Vagina (tissue), 2 donors: ENCODE measurements around the gene ACSM3. TPM values are rescaled to one million over a fixed set of nuclear protein-coding genes. Genes with fewer than 3 reads are reported as not detected.
"Not testable (repeated sequence)": the region's sequence is repeated elsewhere in the genome, so short reads cannot be mapped to it uniquely, and the experiment has no call there.

ENCODE experiments used
- DNase-seq, 2 donors: peaks; one replicate each; pipeline ENCODE4 v3.0.0-alpha.2; 2017; ENCODE audit errors: extremely low spot score in 2 of 2
- H3K27ac ChIP-seq: fragments of 200-600 bp; sonication (generic); one replicate; pipeline ENCODE4 v1.5.1; 2019
- H3K27me3 ChIP-seq: fragments of 200-600 bp; sonication (generic); one replicate; pipeline ENCODE4 v1.5.1; 2019
- H3K36me3 ChIP-seq, 2 donors: fragments of 200-600 bp; sonication (generic); one replicate each; pipeline ENCODE4 v1.5.1; 2017 to 2019
- H3K4me1 ChIP-seq: fragments of 200-600 bp; sonication (generic); one replicate; pipeline ENCODE4 v1.5.1; 2019
- H3K4me3 ChIP-seq, 2 donors: fragments of 200-600 bp; sonication (generic); 1 replicate in 1 of 2; 2 replicates in 1 of 2; pipeline ENCODE4 v1.5.1; 2016 to 2019
- H3K9me3 ChIP-seq: fragments of 200-600 bp; sonication (generic); one replicate; pipeline ENCODE4 v1.5.1; 2019
- CTCF ChIP-seq, 3 experiments: fragments of 450-650 bp in 2 of 3; fragments of 200-600 bp in 1 of 3; sonication (generic) in 1 of 3; IDR thresholded peaks; one replicate each; pipeline ENCODE4 v1.5.1; 2017 to 2019; ENCODE audit warnings: antibody characterized with exemption in 3 of 3, mild to moderate bottlenecking in 2 of 3, moderate library complexity in 2 of 3
- POLR2A ChIP-seq, 2 donors: fragments of 450-650 bp; IDR thresholded peaks; one replicate each; pipeline ENCODE4 v1.6.1; 2017; ENCODE audit warnings: antibody characterized with exemption in 2 of 2, mild to moderate bottlenecking in 2 of 2, moderate library complexity in 2 of 2
- POLR2AphosphoS5 ChIP-seq, 2 donors: sonication (generic); formaldehyde crosslinking; IDR thresholded peaks; one replicate each; pipeline ENCODE4 v1.9.0; 2017; ENCODE audit warnings: antibody characterized with exemption in 2 of 2, mild to moderate bottlenecking in 2 of 2, low read depth in 1 of 2; ENCODE audit not compliant: insufficient read depth in 1 of 2
- intact Hi-C: fragments of 100-400 bp; cut with DNase I; formaldehyde crosslinking; loops from one replicate; pipeline ENCODE4 v1.15.1; 2023
- total RNA-seq: library from RNA; depleted of rRNA; stranded (reverse); fragments of >200 nt; gene quantifications from one replicate; pipeline ENCODE4 v1.2.3, GENCODE V29; 2016

ACSM3 gene
- total RNA-seq, 1 donor from 2014 or later = 70.2 TPM

DNA sequence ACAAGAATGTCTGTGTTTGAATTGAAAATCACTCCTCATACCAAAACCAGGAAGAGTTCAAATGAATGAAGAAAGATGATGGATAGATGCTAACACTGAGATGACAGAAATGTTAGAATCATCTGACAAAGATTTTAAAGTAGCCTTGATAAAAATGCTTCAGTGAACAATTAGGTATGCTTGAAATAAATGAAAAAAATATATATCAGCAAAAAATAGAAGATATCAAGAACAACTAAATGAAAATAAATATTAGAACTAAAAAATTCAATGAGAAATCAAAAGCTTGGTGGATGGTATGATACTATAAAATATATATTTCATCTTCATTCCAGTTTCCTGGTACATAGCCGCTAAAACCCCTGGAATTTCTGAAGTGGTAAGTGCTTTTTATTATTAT lies 8.6 kb upstream of the ACSM3 start:
- TF ChIP-seq CTCF (IDR thresholded peaks at IDR 0.05) (no peak), POLR2A (IDR thresholded peaks at IDR 0.05) (no peak), POLR2AphosphoS5 (IDR thresholded peaks at IDR 0.05; ENCODE audit: insufficient read depth in 1 of 2, low read depth in 1 of 2) (no peak)
- no peaks in the 10 kb centered on the region for H3K27me3 ChIP-seq

DNA sequence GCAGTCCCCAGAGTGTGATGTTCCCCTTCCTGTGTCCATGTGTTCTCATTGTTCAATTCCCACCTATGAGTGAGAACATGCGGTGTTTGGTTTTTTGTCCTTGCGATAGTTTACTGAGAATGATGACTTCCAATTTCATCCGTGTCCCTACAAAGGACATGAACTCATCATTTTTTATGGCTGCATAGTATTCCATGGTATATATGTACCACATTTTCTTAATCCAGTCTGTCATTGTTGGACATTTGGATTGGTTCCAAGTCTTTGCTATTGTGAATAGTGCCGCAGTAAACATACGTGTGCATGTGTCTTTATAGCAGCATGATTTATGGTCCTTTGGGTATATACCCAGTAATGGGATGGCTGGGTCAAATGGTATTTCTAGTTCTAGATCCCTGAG lies 8.0 kb upstream of the ACSM3 start:
- intact Hi-C loops = not testable (repeated sequence)

More for the DNA sequence above, 8.6 kb upstream of the ACSM3 start:
- intact Hi-C loops = no loop called here
- H3K9me3 ChIP-seq = no peaks in the 10 kb centered on the region
- H3K27ac ChIP-seq = no peak overlapping the region
- no peak for DNase-seq
- H3K4me3 ChIP-seq = no peak overlapping the region
- H3K36me3 ChIP-seq = no peaks in the 10 kb centered on the region
- H3K4me1 ChIP-seq = no peaks in the 10 kb centered on the region

DNA sequence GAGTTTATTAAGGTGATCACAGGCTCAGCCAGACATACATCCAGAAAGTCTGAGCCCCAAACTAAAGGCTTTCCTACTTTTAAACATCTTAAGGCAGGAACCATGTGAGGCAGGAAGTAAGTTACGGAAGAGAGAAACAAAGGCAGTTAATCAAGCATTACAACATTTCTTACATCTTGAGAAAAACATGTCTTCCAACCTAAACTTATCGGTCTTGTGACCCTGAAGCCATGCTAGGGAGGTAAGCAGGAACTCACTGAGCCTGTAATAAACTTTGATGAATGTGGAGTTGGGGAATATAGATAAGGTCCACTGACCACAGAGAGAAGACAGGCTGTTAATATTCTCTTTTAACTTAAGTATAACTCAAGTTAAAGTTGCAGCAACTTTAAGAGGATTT lies 3.5 kb upstream of the ACSM3 start:
- Histone ChIP-seq H3K4me3 (no peak overlapping the region), H3K36me3 (no peaks in the 10 kb centered on the region), H3K27ac (no peak overlapping the region), H3K9me3 (no peaks in the 10 kb centered on the region), H3K4me1 (peaks cover 7% of the 10 kb centered on the region), H3K27me3 (no peaks in the 10 kb centered on the region)
- intact Hi-C loops = no loop called here
- no peak for DNase-seq
- TF ChIP-seq POLR2AphosphoS5 (IDR thresholded peaks at IDR 0.05; ENCODE audit: insufficient read depth in 1 of 2, low read depth in 1 of 2) (no peak), POLR2A (IDR thresholded peaks at IDR 0.05) (no peak), CTCF (IDR thresholded peaks at IDR 0.05) (no peak)

More for the DNA sequence above, 8.0 kb upstream of the ACSM3 start:
- not testable (repeated sequence) for H3K36me3 ChIP-seq, H3K4me1 ChIP-seq, DNase-seq, H3K27ac ChIP-seq, H3K4me3 ChIP-seq, H3K27me3 ChIP-seq, H3K9me3 ChIP-seq

DNA sequence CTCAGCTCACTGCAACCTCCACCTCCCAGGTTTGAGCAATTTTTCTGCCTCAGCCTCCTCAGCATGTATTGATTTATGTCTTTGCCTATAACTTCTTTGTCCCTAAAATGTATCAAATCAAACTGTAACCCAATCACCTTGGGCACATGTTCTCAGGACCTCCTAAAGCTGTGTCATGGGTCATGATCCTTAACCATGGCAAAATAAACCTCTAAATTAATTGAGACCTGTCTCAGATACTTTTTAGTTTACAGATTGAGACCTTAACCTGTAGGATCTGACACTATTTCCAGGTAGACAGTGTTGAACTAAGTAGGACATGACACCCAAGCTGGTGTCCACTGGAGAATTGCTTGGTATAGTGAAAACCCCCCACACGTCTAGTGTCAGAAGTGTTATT lies 2.6 kb upstream of the ACSM3 start:
- peaks cover 7% of the 10 kb centered on the region for H3K4me1 ChIP-seq
- no peak for DNase-seq
- H3K27ac ChIP-seq = no peak overlapping the region
- TF ChIP-seq POLR2AphosphoS5 (IDR thresholded peaks at IDR 0.05; ENCODE audit: insufficient read depth in 1 of 2, low read depth in 1 of 2) = no peak
- TF ChIP-seq POLR2A (IDR thresholded peaks at IDR 0.05) = no peak
- intact Hi-C loops = no loop called here
- no peaks in the 10 kb centered on the region for H3K36me3 ChIP-seq
- no peak overlapping the region for H3K4me3 ChIP-seq
- no peaks in the 10 kb centered on the region for H3K27me3 ChIP-seq
- no peaks in the 10 kb centered on the region for H3K9me3 ChIP-seq

DNA sequence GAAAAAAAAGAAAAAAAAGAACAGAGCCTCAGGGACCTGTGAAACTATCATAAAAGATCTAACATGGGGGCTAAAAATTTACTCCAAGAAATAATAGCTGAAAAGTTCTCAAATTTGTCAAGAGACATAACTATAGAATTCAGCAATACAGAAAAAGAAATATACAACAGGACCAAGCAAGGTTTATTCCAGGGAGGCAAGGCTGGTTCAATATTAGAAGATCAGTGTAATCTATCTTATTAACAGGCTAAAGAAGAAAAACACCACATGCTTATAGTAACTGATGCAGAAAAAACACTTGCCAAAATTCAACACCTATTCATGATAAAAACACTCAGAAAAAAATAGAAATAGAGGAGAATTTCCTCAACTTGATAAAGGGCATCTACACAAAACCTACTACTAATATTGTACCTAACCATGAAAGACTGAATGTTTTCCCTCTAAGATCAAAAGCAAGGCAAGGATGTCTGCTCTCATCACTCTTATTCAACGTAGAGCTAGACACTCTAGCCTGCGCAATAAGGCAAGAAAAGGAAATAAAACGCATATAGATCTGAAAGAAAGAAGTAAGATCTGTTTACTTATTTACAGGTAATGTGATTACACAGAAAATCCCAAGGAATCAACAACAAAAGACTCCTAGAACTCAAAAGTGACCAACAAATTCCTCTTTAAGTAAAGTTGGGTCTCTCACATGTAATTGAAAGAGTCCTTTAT lies 1.2 kb upstream of the ACSM3 start:
- Histone ChIP-seq H3K9me3 (no peaks in the 10 kb centered on the region), H3K4me1 (peaks cover 7% of the 10 kb centered on the region), H3K36me3 (no peaks in the 10 kb centered on the region), H3K27me3 (no peaks in the 10 kb centered on the region), H3K4me3 (no peak overlapping the region), H3K27ac (no peak overlapping the region)
- no peak for TF ChIP-seq CTCF (IDR thresholded peaks at IDR 0.05)
- intact Hi-C loops = no loop called here
- DNase-seq = no peak

DNA sequence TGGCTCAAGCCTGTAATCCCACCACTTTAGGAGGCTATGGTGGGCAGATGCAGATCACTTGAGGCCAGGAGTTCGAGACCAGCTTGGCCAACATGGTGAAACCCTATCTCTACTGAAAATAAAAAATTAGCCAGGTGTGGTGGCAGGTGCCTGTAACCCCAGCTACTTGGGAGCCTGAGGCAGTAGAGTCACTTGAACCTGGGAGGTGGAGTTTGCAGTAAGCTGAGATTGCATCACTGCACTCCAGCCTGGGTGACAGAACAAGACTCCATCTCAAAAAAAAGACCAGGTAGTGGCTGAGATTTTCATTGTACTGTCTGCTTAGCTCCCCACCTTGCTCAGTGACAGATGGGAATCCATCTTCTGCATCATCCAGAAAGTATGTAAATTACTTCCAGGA lies 634 bp downstream of the ACSM3 start:
- H3K9me3 ChIP-seq, H3K4me3 ChIP-seq, H3K4me1 ChIP-seq, DNase-seq, intact Hi-C loops, H3K27me3 ChIP-seq, H3K27ac ChIP-seq, H3K36me3 ChIP-seq: not testable (repeated sequence)
